ENCODE results near the gene COL4A2.

The COL4A2 gene

DNA sequence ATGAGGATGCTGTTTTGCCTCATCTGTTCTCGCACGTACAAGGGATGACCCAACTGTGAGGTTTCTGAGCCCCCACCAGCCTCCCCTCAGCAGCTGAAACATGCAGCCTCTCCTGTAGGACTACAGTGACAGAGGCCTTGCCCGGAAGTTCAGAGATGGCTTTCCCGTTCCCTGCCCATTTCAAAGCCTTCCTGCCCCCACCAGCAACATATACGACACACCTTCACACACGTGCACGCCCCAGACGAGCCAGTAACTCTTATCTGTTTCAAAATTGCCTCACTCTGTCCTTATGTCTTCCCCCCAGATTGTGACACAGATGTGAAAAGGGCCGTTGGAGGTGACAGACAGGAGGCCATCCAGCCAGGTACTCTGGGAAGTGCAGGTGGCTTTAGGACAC, 158.6 kb downstream of the COL4A2 start:
- in situ Hi-C loops (cut with HindIII; ENCODE audit: low sequenced_read_pairs): no loop called here

DNA sequence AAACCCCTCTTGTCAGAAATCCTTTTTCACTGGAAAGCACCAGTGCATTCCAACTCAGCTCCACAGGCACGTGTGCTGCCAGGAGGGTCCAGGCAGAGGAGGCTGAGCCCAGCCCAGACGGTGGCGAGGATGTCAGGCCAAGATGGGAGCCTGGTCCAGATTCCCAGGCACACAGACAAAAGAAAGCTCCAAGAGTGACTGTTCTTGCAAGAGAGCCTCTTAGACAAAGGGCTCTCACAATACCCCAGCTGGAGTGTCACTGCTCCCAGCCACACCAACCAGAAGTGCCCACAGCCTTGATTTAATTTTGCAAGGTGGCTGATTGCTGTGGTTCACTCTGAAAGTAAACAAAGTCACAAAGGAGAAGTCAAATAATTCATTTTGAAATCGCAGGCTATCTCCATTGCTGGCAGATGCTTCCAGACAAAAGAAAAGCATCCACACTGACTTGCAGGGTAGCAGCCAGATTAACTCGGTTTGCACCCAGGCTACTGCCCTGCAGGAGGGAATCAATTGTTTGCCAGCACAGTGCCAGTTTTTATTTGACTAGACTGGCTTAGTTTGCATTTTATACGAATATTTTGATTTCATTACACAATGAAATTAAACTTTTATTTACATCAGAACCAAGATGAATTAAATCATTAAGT, 159.3 kb downstream of the COL4A2 start:
- in situ Hi-C loops (cut with HindIII; ENCODE audit: low sequenced_read_pairs): no loop called here

DNA sequence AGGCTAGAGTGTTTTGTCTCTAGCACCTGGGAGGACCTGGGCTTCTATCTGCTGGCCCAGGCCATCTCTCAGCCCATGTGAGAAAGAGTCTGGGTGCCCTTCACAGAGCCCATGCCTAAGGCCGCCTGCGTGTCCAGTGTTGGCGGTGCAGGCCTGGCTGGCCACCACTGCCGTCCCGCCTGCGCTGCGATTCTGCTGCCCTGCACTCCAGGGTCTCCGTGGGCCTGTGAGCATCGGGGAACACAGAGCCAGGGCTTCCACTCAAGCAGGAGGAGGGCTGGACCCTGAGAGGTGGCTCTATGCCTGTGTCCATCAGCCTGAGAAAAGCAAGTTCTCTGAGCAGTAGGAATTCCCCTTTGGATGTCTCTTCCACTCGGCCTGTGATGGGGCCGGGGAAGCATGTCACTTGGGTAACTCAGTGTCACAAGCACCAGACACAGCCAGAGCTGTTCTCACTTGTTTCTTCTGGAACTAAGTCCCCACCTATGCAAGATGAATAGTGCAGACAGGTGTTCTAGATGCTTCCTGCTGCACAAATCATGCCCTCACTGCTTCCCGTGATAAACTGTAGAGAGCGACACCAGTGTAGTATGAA, 160.5 kb downstream of the COL4A2 start:
- in situ Hi-C loops (cut with HindIII; ENCODE audit: low sequenced_read_pairs): no loop called here

DNA sequence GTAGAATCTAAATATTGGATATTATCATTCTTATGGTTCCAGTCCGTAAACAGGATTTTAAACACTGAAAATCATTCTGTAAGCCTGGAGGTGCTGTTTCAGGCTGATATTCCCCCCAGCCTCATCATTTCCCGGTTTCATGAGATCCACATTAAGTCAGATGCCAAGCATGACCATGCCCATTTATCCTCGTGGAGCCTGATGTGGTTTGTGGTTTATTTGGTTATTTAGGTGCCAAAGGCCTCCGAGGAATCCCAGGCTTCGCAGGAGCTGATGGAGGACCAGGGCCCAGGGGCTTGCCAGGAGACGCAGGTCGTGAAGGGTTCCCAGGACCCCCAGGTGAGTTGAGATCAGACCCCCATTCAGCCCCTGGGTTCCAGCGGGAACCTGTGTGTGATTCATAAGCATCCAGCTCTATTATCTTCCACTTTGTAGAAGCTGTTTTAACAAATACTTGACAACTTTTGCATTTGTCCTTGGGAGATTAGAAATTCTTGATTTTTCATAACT, 162.0 kb downstream of the COL4A2 start:
- in situ Hi-C loops (cut with HindIII; ENCODE audit: low sequenced_read_pairs): no loop called here

DNA sequence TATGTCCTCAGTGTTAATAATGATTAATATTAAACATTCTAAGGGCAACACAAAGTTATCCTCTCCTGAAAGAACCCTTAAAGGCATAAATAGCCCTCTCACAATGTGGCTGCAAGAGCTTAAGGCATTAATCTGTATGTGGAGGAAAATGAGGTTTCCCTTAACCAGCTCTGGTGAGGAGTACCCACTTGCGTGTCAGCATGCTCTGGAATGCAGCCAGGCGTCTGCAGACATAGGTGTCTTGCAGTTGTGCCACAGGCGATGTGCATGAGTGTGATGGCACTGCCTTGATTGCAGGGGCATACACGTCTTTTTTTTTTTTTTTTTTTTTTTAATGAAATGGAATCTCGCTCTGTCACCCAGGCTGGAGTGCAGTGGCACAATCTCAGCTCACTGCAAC, 162.5 kb downstream of the COL4A2 start:
- in situ Hi-C loops (cut with HindIII; ENCODE audit: low sequenced_read_pairs): no loop called here

DNA sequence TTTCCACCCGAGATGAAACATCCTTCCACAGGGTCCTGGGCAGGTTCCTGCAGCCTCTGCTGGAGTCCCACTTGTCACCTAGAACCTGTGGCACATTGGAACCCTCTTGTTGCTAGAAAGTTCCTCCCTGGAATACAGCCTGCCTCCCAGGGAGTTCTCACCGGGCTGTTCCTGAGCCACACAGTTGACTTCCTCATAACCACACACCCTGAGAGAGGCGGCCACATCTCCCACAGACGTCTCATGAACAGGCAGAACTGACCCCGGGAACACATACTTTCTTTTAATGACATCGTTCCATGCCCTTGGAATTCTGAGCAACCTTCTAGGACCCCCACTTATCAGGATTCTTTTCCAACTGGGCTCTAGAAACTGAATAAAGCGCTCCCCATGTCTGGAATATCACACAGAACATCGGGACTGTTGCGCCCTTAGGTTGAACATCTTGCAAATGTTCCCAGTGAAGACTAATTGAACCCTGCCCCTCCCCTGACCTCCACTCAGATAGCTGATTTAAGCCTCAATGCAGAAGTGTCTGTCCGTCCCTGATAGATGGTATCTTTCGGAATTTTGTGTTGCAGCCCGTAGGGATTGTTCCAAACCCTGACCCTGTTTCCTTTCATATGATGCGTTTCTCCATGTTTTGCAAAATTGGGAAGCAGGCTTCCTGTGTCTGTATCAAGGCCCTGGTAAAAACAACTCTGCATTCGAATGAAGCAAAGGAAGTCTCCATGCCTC, 163.4 kb downstream of the COL4A2 start:
- in situ Hi-C loops (cut with HindIII; ENCODE audit: low sequenced_read_pairs): no loop called here

DNA sequence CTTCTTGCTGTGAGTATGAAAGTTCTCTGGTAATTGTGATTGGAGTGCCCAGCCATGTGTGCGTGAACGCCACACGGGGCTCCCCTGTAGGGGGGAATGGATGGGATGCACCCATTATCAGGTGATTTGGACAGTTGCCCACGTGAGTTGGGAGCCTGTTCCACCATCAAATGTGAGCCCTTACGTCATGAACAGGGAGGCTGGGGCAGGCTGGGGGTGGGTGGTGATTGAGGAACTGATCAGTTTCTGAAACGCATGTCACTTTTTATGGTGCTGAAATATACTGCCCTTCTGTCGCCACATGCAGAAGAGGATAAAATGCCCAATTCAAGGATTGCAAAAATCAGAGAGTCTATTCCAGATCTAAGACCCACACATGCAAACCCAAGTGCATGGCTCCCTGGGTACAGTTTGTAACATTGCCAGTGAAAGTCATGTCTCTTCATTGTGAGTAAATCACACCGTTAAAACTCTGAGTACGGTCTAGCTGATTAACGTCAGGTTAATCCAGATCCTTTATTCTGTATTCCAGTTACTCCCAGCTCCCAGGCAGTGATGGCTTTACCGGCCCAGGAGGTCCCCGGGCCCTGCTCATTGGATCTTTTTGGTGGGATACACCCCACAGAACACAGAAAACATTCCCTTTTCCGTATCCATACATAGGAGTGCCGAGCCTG, 164.2 kb downstream of the COL4A2 start:
- in situ Hi-C loops (cut with HindIII; ENCODE audit: low sequenced_read_pairs): no loop called here

DNA sequence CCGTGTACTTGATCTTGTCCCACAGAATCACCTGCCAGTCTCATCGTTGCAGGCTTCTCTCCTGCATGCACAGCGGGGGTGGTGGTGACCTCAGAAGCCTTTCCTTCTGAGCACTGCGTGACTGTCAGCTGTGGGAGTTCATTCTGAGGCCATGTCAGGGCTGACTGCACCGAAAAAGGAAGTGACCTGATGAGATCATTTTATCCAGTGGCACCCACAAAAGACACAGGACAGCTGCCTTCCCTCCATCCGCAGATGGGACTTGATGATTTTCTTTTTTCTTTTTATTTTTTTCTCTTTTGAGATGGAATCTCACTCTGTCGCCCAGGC, 164.7 kb downstream of the COL4A2 start:
- in situ Hi-C loops (cut with HindIII; ENCODE audit: low sequenced_read_pairs): no loop called here

DNA sequence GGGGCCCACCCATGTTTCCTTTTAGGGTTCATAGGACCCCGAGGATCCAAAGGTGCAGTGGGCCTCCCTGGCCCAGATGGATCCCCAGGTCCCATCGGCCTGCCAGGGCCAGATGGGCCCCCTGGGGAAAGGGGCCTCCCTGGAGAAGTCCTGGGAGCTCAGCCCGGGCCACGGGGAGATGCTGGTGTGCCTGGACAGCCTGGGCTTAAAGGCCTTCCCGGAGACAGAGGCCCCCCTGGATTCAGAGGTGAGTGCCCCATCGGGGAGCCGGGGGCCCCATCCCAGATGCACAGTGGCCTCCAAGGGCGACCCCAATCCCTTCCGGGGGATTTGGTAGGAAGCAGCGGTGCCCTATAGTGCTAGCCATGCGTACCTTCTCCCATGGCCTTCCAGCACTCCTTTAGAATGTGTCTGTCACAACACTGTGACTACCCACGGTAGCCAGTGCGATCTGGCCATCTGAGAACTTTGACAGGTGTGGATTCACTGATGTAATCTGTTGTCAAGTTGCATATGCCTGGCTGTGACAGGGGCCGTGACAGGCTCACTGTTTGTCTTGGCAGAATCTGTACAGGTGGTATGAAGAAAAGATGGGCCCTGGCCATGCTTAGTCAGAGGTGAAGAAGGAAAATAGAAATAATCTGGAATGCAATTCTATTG, 165.9 kb downstream of the COL4A2 start:
- in situ Hi-C loops (cut with HindIII; ENCODE audit: low sequenced_read_pairs): no loop called here

DNA sequence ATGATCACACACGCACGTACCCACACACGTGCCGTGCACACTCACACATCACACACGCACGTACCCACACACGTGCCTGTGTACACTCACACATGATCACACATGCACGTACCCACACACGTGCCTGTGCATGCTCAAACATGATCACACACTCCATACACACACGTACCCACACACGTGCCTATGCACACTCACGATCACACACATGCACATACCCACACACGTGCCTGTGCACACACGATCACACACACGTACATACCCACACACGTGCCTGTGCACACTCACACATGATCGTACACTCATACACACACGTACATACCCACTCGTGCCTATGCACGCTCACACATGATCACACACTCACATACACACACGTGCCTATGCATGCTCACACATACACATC, 167.6 kb downstream of the COL4A2 start:
- in situ Hi-C loops (cut with HindIII; ENCODE audit: low sequenced_read_pairs): no loop called here

DNA sequence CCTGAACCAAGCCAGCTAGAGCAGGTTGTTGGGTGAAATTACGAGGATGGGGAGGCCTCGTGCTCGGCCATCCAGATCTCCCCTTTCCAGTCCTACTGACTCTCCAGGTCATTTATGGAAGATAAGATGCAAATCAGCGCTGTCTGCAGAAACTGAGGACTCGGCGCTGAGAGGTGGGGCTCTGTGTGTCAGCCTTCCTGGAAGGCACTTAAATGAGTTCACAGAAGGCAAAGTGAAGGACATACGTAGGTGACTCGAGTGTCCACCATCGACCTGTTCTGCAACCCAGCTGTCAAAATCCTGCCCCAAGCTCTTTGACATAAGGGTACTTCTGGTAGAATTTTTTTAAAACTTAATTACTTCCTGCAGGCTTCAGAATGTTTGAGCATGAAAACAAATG, 168.0 kb downstream of the COL4A2 start:
- in situ Hi-C loops (cut with HindIII; ENCODE audit: low sequenced_read_pairs): no loop called here

DNA sequence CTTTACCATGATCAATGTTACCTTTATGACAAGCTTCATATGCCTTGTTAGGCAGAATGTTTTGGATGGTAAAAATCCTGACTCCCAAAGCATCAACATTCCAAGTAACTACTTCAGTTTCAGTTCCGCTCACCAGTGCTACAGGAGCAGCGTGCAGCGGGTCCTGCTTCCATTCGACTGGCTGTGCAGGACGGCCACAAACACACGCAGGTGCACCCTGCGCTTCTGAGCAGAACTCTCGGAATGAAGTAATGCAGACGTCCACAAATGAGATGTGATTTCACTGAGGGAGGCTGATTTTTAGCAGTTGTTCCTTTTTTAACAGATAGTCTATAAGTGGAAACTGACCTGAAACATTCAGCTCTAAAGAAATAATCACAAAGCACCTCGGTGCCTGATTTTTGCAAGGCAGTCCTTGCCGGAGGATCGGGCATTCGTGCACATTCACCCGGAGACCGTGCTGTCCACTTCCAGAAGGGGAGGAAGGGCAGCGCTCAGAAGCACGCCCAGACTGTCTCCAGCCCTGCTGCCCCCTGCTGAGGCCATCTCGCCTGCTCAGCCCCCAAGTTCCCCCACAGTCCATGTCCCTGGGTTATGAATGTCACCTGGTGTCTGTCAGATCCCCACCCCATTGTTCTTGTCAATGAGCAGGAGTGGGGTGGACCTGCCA, 168.6 kb downstream of the COL4A2 start:
- in situ Hi-C loops (cut with HindIII; ENCODE audit: low sequenced_read_pairs): no loop called here

DNA sequence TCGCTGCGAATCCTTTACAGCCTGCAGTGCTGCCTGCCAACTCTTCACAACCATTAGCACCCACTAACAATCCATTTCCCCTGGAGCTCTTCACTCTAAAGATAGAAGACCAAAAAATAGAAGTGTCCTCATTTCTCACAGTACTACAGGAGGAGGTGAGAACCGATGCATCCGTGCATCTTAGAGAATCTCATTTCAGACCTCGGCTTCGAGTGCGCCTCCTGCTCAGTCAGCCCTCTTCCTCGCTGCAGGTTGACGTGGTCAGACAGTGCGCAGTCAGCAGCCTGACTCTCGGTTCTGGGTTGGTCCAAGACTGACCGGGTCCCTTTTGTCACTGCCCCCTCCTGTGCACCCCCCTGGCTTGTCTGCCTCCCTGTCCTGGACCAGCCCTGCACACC, 169.1 kb downstream of the COL4A2 start:
- in situ Hi-C loops (cut with HindIII; ENCODE audit: low sequenced_read_pairs): no loop called here

DNA sequence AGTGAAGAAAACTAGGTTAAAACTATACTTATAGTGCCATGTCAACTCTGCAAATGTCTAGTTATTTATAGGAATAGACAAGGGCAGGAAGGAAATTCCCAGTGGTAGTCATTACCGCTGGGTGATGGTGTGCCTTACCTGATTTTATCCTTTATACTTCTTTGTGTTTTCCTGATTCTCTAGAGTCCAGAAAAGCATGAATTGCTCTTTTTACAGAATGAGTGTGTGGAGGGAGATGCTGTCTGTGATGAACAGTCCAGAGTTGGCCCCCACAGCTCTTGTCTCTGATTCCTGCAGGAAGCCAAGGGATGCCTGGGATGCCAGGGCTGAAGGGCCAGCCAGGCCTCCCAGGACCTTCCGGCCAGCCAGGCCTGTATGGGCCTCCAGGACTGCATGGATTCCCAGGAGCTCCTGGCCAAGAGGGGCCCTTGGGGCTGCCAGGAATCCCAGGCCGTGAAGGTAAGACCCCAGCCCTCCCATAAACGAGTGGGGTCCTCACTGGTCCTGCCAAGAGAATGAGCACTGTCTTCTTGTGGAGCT, 170.7 kb downstream of the COL4A2 start:
- in situ Hi-C loops (cut with HindIII; ENCODE audit: low sequenced_read_pairs): no loop called here

DNA sequence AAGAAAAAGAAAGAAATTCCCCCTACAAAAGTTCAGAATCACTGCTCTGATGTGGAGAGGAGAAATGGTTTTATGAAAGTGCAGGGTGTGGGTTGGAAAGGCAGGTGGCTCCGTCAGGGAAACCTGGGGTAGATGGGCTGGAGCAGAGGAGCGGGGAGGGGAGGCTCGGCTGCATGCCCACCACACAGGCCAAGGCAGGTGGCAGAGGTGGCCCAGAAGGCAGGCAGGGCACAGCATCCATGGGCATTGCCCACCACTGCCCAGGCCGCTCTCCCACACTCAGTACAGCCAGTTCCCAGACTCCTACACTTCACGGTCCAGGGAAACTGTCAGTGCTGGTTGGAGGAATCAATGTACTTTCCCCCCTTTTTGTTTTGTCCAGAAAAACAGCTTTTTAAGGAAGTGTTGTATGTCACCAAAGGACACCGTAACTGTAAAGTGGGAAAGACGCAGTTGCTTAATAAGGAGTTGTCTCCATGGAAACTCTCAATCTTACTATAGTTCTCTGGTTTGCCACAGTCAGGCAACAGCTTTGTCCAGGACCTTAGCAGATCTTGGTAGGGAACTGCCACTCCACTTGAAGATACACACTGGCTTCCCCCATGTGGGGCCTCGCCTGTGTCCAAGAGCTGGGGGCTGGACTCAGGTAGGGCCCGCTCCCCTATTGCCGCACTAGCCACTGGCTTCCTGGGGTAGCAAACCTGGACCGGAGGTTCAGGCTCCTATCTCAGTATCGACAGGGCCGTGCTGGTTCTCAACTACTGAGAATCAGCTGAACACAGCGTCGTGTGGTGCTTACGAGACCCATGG, 171.5 kb downstream of the COL4A2 start:
- in situ Hi-C loops (cut with HindIII; ENCODE audit: low sequenced_read_pairs): no loop called here

DNA sequence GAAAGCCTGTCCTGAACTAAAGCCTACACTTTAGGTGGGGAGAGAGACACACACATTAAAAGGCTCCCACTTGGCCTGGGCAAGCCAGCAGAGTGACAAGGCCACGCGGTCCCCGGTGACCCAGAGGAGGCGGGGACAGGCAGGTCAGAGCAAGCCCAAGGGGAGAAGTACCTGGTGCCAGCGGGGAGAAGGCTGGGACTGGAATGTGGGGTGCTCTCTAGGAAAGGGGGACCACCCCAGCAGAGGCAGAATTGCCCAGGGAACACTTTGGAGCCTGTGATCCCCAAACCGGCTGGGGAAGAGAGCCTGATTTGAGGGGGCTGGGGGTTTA, 172.1 kb downstream of the COL4A2 start:
- in situ Hi-C loops (cut with HindIII; ENCODE audit: low sequenced_read_pairs): no loop called here

DNA sequence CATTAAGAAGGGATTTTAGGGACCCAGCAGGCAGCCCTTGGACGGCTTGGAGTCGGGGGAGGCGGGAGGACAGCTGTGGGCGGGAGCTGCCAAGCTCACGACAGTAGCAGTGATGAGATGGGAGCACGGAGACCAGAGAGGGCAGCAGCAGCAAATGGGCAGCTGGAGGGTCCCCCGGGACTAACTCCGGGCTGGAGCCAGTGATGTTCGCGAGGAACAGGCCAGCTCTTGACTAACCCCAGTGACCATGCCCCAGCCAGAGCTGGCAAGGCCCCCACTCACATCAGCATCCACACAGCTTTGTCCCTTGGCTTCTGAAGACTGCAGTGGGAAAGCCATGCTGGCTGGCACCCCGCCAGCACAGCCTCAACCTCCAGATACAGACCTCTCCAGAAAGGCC, 172.6 kb downstream of the COL4A2 start:
- in situ Hi-C loops (cut with HindIII; ENCODE audit: low sequenced_read_pairs): no loop called here

DNA sequence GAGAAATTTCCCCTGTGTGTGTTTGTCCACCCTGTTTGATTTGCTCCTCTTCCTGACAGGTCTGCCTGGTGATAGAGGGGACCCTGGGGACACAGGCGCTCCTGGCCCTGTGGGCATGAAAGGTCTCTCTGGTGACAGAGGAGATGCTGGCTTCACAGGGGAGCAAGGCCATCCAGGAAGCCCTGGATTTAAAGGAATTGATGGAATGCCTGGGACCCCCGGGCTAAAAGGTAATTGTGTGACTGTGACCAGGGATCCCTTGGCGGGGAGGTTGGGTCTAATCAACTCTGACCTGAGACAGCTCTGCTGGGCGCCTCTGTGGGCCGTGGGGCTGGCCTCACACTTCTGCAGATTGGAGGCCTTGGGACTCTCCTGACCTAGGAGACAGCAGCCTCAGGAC, 173.1 kb downstream of the COL4A2 start:
- in situ Hi-C loops (cut with HindIII; ENCODE audit: low sequenced_read_pairs): no loop called here

DNA sequence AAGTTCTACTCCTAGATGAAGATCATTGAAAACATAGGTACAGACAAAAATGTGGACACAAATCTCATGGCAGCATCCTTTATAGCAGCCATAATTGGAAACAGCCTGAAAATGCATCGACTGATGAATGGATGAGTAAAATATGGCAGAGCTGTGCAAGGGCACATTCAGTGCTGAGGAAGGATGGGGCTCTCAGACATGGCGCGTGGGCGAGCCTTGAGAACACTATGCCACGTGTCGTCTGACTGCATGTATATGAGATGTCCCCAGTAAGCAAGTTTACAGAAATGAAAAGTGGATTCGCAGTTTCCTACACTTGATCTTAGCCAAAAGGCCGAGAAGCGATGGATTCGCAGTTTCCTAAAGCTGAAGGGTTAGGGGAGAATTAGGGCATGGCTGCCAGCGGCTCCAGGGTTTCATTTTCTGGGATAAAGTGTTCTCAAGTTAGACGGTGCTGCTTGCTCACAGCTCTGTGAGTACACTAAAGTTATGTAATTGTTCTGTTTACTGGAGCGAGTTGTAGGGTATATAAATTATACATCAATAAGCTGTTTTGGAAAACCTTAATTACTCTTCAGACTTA, 176.4 kb downstream of the COL4A2 start:
- in situ Hi-C loops (cut with HindIII; ENCODE audit: low sequenced_read_pairs): no loop called here
